ENCODE measurements around the gene UNKL. TPM values are rescaled to one million over a fixed set of nuclear protein-coding genes. Genes with fewer than 3 reads are reported as not detected.

The UNKL gene
- total and polyA plus RNA-seq, 2 of the 8 experiments (the other 6 are each of a cell fraction or from before 2014, with no cell fraction given): 25.1 to 31.8 TPM

DNA sequence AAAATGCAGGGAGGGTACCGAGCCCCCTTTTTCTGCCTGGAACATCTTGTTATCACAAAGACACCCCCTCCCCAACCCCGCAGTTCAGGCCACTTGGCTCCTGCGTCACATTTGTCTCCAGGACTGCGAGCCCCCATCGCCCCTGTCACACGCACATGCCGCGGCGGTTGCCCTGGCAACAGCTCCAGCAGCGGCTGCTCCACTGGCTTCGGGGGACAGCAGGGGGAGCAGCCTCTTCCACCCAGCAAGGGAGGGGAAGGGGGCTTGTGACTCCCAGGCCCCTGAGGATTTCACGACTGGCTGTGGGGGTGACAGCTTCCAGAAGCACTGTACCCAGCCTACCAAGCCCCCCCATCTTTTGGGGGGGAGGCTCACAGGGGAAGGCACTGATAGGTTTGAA is 78.5 kb downstream of the UNKL start (continued):
- TF ChIP-seq, protein P1, sequence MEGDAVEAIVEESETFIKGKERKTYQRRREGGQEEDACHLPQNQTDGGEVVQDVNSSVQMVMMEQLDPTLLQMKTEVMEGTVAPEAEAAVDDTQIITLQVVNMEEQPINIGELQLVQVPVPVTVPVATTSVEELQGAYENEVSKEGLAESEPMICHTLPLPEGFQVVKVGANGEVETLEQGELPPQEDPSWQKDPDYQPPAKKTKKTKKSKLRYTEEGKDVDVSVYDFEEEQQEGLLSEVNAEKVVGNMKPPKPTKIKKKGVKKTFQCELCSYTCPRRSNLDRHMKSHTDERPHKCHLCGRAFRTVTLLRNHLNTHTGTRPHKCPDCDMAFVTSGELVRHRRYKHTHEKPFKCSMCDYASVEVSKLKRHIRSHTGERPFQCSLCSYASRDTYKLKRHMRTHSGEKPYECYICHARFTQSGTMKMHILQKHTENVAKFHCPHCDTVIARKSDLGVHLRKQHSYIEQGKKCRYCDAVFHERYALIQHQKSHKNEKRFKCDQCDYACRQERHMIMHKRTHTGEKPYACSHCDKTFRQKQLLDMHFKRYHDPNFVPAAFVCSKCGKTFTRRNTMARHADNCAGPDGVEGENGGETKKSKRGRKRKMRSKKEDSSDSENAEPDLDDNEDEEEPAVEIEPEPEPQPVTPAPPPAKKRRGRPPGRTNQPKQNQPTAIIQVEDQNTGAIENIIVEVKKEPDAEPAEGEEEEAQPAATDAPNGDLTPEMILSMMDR (IDR thresholded peaks at IDR 0.05; ENCODE audit: control extremely low read depth in 1 of 3, insufficient read depth in 1 of 3, low read depth in 1 of 3, low read length in 3 of 3): peak in 1 of 3 experiments; percentile 22; a peak in 1 of 4 replicates
